Measurements from ENCODE around the gene OPCML.

The OPCML gene

GRCh38 chr11:132639986-132640385 is 892.3 kb downstream of the OPCML start:
- DNase-seq = no peak

GRCh38 chr11:132639403-132639802 is 892.9 kb downstream of the OPCML start:
- DNase-seq = no peak

- no peak for DNase-seq
Measured at GRCh38 chr11:132638423-132638822, 893.9 kb downstream of the OPCML start.

- no peak for DNase-seq
Measured at GRCh38 chr11:132636523-132636922, 895.8 kb downstream of the OPCML start.

- no peak for DNase-seq
Measured at GRCh38 chr11:132632641-132633124, 899.6 kb downstream of the OPCML start.

GRCh38 chr11:132631989-132632388 is 900.3 kb downstream of the OPCML start:
- no peak for DNase-seq

GRCh38 chr11:132627981-132628380 is 904.3 kb downstream of the OPCML start:
- no peak for DNase-seq

GRCh38 chr11:132626446-132626845 is 905.9 kb downstream of the OPCML start:
- no peak for DNase-seq

- DNase-seq = no peak
Measured at GRCh38 chr11:132623511-132623910, 908.8 kb downstream of the OPCML start.

- DNase-seq = no peak
Measured at GRCh38 chr11:132621976-132622580, 910.2 kb downstream of the OPCML start.

GRCh38 chr11:132620423-132620822 is 911.9 kb downstream of the OPCML start:
- DNase-seq = no peak

- no peak for DNase-seq
Measured at GRCh38 chr11:132610791-132611190, 921.5 kb downstream of the OPCML start.

GRCh38 chr11:132610216-132610615 is 922.1 kb downstream of the OPCML start:
- no peak for DNase-seq

- no peak for DNase-seq
Measured at GRCh38 chr11:132607575-132607974, 924.7 kb downstream of the OPCML start.

GRCh38 chr11:132605825-132606570 is 926.3 kb downstream of the OPCML start:
- DNase-seq = no peak

GRCh38 chr11:132604431-132604830 is 927.9 kb downstream of the OPCML start:
- DNase-seq = no peak

- no peak for DNase-seq
Measured at GRCh38 chr11:132601875-132602274, 930.4 kb downstream of the OPCML start.

GRCh38 chr11:132595711-132596134 is 936.6 kb downstream of the OPCML start:
- no peak for DNase-seq

- no peak for DNase-seq
Measured at GRCh38 chr11:132595246-132595645, 937.1 kb downstream of the OPCML start.

GRCh38 chr11:132590986-132591385 is 941.3 kb downstream of the OPCML start:
- no peak for DNase-seq

GRCh38 chr11:132590554-132590953 is 941.7 kb downstream of the OPCML start:
- DNase-seq = no peak

GRCh38 chr11:132589791-132590190 is 942.5 kb downstream of the OPCML start:
- DNase-seq = no peak

GRCh38 chr11:132588366-132588765 is 943.9 kb downstream of the OPCML start:
- DNase-seq = no peak

- no peak for DNase-seq
Measured at GRCh38 chr11:132587716-132588115, 944.6 kb downstream of the OPCML start.
